Breast epithelium (tissue), 4 donors: Measurements from ENCODE around the gene ZFYVE21. TPM values are rescaled to one million over a fixed set of nuclear protein-coding genes. Genes with fewer than 3 reads are reported as not detected.

ENCODE experiments used
- DNase-seq, 2 donors: peaks; one replicate each; pipeline ENCODE4 v3.0.0-alpha.2; 2019; ENCODE audit warnings: low spot score in 2 of 2
- H3K27ac ChIP-seq, 2 donors: fragments of 200-600 bp; sonication (generic) in 1 of 2; one replicate each; pipeline ENCODE4 v1.5.1; 2016 to 2019; ENCODE audit warnings: mild to moderate bottlenecking in 1 of 2
- H3K27me3 ChIP-seq, 2 donors: fragments of 200-600 bp; sonication (generic) in 1 of 2; one replicate each; pipeline versions ENCODE4 v1.5.1 to v1.6.0; 2017 to 2019; ENCODE audit warnings: control low read depth in 1 of 2, mild to moderate bottlenecking in 1 of 2
- H3K36me3 ChIP-seq: fragments of 200-600 bp; one replicate; pipeline ENCODE4 v1.5.1; 2019
- H3K4me1 ChIP-seq, 2 donors: fragments of 200-600 bp; sonication (generic); one replicate each; pipeline ENCODE4 v1.5.1; 2016 to 2019; ENCODE audit warnings: control low read depth in 1 of 2
- H3K4me3 ChIP-seq, 3 donors: fragments of 200-600 bp; sonication (generic); 1 replicate in 2 of 3; 2 replicates in 1 of 3; pipeline ENCODE4 v1.5.1; 2016 to 2019; ENCODE audit warnings: mild to moderate bottlenecking in 3 of 3, moderate library complexity in 2 of 3
- H3K9me3 ChIP-seq, 2 donors: fragments of 200-600 bp; sonication (generic) in 1 of 2; one replicate each; pipeline ENCODE4 v1.5.1; 2016 to 2019; ENCODE audit warnings: control low read depth in 1 of 2
- POLR2A ChIP-seq: fragments of 450-650 bp; IDR thresholded peaks from one replicate; pipeline ENCODE4 v1.6.1; 2016; ENCODE audit warnings: antibody characterized with exemption, mild to moderate bottlenecking, moderate library complexity
- POLR2AphosphoS5 ChIP-seq, 3 donors: sonication (generic); formaldehyde crosslinking; IDR thresholded peaks; one replicate each; pipeline ENCODE4 v1.6.1; 2017; ENCODE audit warnings: antibody characterized with exemption in 3 of 3
- intact Hi-C: fragments of 100-400 bp; cut with DNase I; formaldehyde crosslinking; loops from one replicate; pipeline ENCODE4 v1.15.1; 2023; ENCODE audit warnings: low total_unique reads
- total RNA-seq, 3 donors: library from RNA; depleted of rRNA; stranded (reverse); fragments of >200 nt; gene quantifications; one replicate each; pipeline ENCODE4 v1.1.0, GENCODE V29; 2016
- TF ChIP-seq, protein P1 (sequence below), 3 donors: fragments of 450-650 bp; IDR thresholded peaks; one replicate each; pipeline ENCODE4 v1.5.1; 2016 to 2017; ENCODE audit warnings: antibody characterized with exemption in 3 of 3, mild to moderate bottlenecking in 3 of 3, moderate library complexity in 3 of 3

Gene ZFYVE21
- total RNA-seq, 3 donors from 2014 or later, result 57.4 to 140 (median 96.0) TPM

- no peak for DNase-seq
- peaks cover 4 to 7% of the 10 kb centered on the region in 2 donors for H3K4me1 ChIP-seq
- no peaks in the 10 kb centered on the region for H3K9me3 ChIP-seq
- H3K36me3 ChIP-seq, result no peaks in the 10 kb centered on the region
- intact Hi-C loops, result no loop called here
- peak overlapping the region in 1 of 3 donors; percentile 19 for H3K4me3 ChIP-seq
- no peak overlapping the region for H3K27ac ChIP-seq
- no peaks in the 10 kb centered on the region for H3K27me3 ChIP-seq
- TF ChIP-seq, protein P1, sequence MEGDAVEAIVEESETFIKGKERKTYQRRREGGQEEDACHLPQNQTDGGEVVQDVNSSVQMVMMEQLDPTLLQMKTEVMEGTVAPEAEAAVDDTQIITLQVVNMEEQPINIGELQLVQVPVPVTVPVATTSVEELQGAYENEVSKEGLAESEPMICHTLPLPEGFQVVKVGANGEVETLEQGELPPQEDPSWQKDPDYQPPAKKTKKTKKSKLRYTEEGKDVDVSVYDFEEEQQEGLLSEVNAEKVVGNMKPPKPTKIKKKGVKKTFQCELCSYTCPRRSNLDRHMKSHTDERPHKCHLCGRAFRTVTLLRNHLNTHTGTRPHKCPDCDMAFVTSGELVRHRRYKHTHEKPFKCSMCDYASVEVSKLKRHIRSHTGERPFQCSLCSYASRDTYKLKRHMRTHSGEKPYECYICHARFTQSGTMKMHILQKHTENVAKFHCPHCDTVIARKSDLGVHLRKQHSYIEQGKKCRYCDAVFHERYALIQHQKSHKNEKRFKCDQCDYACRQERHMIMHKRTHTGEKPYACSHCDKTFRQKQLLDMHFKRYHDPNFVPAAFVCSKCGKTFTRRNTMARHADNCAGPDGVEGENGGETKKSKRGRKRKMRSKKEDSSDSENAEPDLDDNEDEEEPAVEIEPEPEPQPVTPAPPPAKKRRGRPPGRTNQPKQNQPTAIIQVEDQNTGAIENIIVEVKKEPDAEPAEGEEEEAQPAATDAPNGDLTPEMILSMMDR (IDR thresholded peaks at IDR 0.05), result no peak
- TF ChIP-seq POLR2A (no peak), POLR2AphosphoS5 (IDR thresholded peaks at IDR 0.05) (no peak)
Measured at GRCh38 chr14:103718572-103718971, 3.0 kb downstream of the ZFYVE21 start.

- H3K4me1 ChIP-seq, result peaks cover 4 to 14% of the 10 kb centered on the region in 2 donors
- no peak overlapping the region for H3K27ac ChIP-seq
- no peak for DNase-seq
- TF ChIP-seq, protein P1 (IDR thresholded peaks at IDR 0.05), result no peak
- TF ChIP-seq POLR2AphosphoS5 (IDR thresholded peaks at IDR 0.05), result no peak
- TF ChIP-seq POLR2A, result no peak
- no peaks in the 10 kb centered on the region for H3K36me3 ChIP-seq
- no peak overlapping the region for H3K4me3 ChIP-seq
- no peaks in the 10 kb centered on the region for H3K9me3 ChIP-seq
- H3K27me3 ChIP-seq, result no peaks in the 10 kb centered on the region
- intact Hi-C loops, result no loop called here
Measured at GRCh38 chr14:103719751-103720150, 4.1 kb downstream of the ZFYVE21 start.

GRCh38 chr14:103721334-103722120, 5.9 kb downstream of the ZFYVE21 start:
- TF ChIP-seq POLR2AphosphoS5 (IDR thresholded peaks at IDR 0.05) (no peak), POLR2A (no peak)
- TF ChIP-seq, protein P1 (IDR thresholded peaks at IDR 0.05), result no peak
- intact Hi-C loops, result no loop called here
- Histone ChIP-seq H3K36me3 (no peaks in the 10 kb centered on the region), H3K27me3 (no peaks in the 10 kb centered on the region), H3K4me3 (no peak overlapping the region), H3K4me1 (peaks cover 4 to 14% of the 10 kb centered on the region in 2 donors), H3K9me3 (no peaks in the 10 kb centered on the region), H3K27ac (peak overlapping the region in 1 of 2 donors; percentile 33)
- DNase-seq, result peak in 1 of 2 donors; percentile 80

DNA sequence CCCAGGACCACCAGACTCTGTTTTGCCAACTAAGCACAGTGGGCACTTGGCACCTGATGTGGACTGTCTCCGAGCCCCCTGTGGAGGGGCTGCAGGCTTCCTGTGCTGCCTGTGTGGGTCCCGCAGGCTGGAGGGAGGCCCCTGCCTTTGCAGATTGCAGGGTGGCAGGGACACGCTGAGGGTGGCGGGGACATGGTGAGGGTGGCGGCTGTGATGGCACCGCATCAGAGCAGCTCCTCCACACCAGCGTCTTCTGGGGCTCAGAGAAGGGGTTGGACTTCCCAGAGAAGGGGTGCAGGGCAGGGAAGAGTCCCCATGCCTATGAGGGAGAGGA, 8.1 kb downstream of the ZFYVE21 start:
- Histone ChIP-seq H3K27ac (peak overlapping the region; percentile 14 to 59), H3K36me3 (no peaks in the 10 kb centered on the region), H3K4me3 (peak overlapping the region in 1 of 3 donors; percentile 9), H3K27me3 (no peaks in the 10 kb centered on the region), H3K4me1 (peaks cover 0 to 20% of the 10 kb centered on the region in 2 donors), H3K9me3 (no peaks in the 10 kb centered on the region)
- no peak for DNase-seq
- intact Hi-C loops, result no loop called here
- TF ChIP-seq POLR2A, result no peak

DNA sequence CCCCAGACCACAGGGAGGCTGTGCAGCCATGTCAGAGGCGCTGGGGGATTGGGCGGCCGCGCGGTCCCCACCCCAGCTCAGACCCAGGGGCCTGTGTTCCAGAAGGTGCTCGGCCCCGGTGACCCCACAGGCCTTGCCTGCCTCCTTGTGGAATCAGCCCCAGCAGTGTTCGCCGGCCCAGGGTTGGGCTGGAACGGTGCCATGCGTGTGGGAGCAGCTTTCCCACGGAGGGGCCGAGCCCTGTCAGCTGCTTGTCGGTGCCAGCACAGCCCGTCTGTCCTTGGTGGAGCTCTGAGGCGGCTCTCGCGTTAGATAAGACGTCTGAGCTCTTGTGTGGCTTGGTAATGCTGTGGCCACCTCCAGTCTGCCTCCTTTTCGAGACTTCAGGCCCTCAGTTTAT, 8.5 kb downstream of the ZFYVE21 start:
- Histone ChIP-seq H3K4me3 (no peak overlapping the region), H3K27me3 (no peaks in the 10 kb centered on the region), H3K36me3 (no peaks in the 10 kb centered on the region), H3K4me1 (peaks cover 0 to 23% of the 10 kb centered on the region in 2 donors), H3K9me3 (no peaks in the 10 kb centered on the region), H3K27ac (peak overlapping the region; percentile 14 to 59)
- DNase-seq, result no peak
- intact Hi-C loops, result no loop called here
- TF ChIP-seq POLR2A (no peak), POLR2AphosphoS5 (IDR thresholded peaks at IDR 0.05) (no peak)
- TF ChIP-seq, protein P1 (IDR thresholded peaks at IDR 0.05), result no peak
